Muscle of back (tissue), 11 donors: ENCODE results near the gene MBNL1. TPM values are rescaled to one million over a fixed set of nuclear protein-coding genes. Genes with fewer than 3 reads are reported as not detected.

Source experiments
- DNase-seq, 3 donors: peaks; one replicate each; pipeline versions ENCODE4 v3.0.0 to v3.0.0-alpha.2; 2013
- polyA plus RNA-seq, 10 donors: library from polyadenylated mRNA; unstranded; fragments of 120-200 nt; gene quantifications; one replicate each; pipeline ENCODE4 v1.2.1, GENCODE V29; 2013; ENCODE audit not compliant: insufficient read length in 10 of 10

The MBNL1 gene
- polyA plus RNA-seq, 10 donors = 48.1 to 68.9 (median 60.9) TPM

- DNase-seq = peak; percentile 54 to 82 (median 75)
Observed at GRCh38 chr3:152471814-152472671, 203.3 kb downstream of the MBNL1 start.

GRCh38 chr3:152472672-152472954, 203.9 kb downstream of the MBNL1 start:
- no peak for DNase-seq

GRCh38 chr3:152474585-152474984, 205.9 kb downstream of the MBNL1 start:
- DNase-seq = peak; percentile 36 to 59 (median 44)

GRCh38 chr3:152477422-152477821, 208.7 kb downstream of the MBNL1 start:
- no peak for DNase-seq

GRCh38 chr3:152480282-152480953, 211.7 kb downstream of the MBNL1 start:
- DNase-seq = no peak

GRCh38 chr3:152486364-152486763, 217.6 kb downstream of the MBNL1 start:
- no peak for DNase-seq

- no peak for DNase-seq
Observed at GRCh38 chr3:152488449-152488848, 219.7 kb downstream of the MBNL1 start.

GRCh38 chr3:152491922-152492321, 223.2 kb downstream of the MBNL1 start:
- DNase-seq = no peak

GRCh38 chr3:152496286-152496685, 227.6 kb downstream of the MBNL1 start:
- DNase-seq = no peak

- DNase-seq = peak in 1 of 3 donors; percentile 2
Observed at GRCh38 chr3:152496716-152497115, 228.0 kb downstream of the MBNL1 start.

- peak in 2 of 3 donors; percentile 10 to 26 for DNase-seq
Observed at GRCh38 chr3:152497457-152497856, 228.7 kb downstream of the MBNL1 start.

GRCh38 chr3:152497890-152498289, 229.2 kb downstream of the MBNL1 start:
- no peak for DNase-seq

GRCh38 chr3:152499791-152500385, 231.2 kb downstream of the MBNL1 start:
- DNase-seq = no peak

GRCh38 chr3:152505926-152506325, 237.2 kb downstream of the MBNL1 start:
- no peak for DNase-seq

- peak; percentile 7 to 40 (median 13) for DNase-seq
Observed at GRCh38 chr3:152508705-152509104, 240.0 kb downstream of the MBNL1 start.

GRCh38 chr3:152511904-152512303, 243.2 kb downstream of the MBNL1 start:
- DNase-seq = no peak

- no peak for DNase-seq
Observed at GRCh38 chr3:152513301-152513960, 244.7 kb downstream of the MBNL1 start.
